GM13976 (cell line): ENCODE results near the gene EP400.

ENCODE experiments used
- DNase-seq: peaks from one replicate; pipeline ENCODE4 v3.0.0; 2012; ENCODE audit warnings: low spot score
- in situ Hi-C: fragments of 300-500 bp; cut with MboI; formaldehyde crosslinking; loops from one replicate; pipeline ENCODE4 v1.12.0; 2022; ENCODE audit warnings: low sequenced_read_pairs, mixed read lengths, inconsistent platforms; ENCODE audit not compliant: unreplicated experiment
- TF ChIP-seq, protein P1 (sequence below): IDR thresholded peaks from 2 replicates; pipeline ENCODE4 v1.5.1; 2012; ENCODE audit warnings: borderline replicate concordance, mild to moderate bottlenecking; ENCODE audit not compliant: insufficient read depth; ENCODE audit errors: extremely low read depth, missing control alignments, control extremely low read depth

EP400 gene

DNA sequence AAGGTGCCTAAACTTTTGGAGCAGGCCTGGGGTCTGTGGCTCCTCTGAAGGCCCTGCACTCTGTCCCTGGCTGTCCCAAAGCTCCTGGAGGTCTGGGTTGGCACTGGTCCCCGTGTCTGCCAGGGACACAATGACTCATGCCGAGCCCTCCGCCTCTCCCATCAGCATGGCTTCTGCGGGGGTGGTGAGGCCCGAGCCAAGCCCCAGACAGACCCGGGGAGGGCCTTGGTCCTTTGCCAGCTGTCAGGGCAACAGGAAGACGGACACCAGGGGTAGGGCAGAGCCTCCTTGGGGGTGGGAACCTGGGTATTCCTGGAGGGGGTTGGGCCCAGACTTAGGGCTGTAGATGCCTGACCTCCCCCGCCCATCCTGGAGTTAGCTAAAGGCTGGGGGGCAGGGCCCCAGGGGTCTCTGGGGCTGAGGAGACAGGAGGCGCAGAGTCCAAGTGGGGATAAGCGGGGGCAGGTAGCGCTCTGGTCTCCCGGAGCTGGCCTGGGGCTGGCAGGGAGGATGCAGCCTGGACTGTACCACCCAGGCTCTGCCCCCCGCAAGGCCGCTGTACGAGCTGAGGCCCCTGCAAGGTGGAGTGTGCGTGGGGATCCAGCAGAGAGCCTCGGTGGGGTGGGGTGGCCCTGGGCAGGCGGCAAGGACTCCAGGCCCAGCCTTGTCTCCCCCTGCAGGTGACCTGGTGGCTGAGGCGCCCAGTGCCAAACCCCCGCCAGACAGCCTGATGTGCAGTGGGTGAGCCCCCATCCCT, 37.0 kb upstream of the EP400 start:
- no peak for DNase-seq

DNA sequence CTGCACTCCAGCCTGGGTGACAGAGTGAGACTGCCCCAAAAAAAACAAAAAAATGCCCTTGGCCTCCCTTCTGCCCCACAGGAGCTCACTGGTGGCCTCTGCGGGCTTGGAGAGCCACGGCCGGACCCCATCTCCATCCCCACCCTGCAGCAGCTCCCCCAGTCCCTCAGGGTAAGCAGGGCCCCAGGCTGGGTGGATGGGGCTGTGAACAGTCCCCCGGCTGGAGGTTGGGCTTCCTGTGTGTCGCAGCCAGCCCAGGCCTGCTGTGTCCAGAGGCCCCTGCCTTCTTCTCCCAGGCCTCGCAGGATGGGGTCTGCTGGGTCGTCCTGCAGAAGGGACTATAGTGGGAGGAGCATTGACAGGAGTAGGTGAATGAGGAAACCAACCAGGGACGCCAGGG, 36.1 kb upstream of the EP400 start:
- in situ Hi-C loops, result no loop called here
- DNase-seq, result no peak
- TF ChIP-seq, protein P1, sequence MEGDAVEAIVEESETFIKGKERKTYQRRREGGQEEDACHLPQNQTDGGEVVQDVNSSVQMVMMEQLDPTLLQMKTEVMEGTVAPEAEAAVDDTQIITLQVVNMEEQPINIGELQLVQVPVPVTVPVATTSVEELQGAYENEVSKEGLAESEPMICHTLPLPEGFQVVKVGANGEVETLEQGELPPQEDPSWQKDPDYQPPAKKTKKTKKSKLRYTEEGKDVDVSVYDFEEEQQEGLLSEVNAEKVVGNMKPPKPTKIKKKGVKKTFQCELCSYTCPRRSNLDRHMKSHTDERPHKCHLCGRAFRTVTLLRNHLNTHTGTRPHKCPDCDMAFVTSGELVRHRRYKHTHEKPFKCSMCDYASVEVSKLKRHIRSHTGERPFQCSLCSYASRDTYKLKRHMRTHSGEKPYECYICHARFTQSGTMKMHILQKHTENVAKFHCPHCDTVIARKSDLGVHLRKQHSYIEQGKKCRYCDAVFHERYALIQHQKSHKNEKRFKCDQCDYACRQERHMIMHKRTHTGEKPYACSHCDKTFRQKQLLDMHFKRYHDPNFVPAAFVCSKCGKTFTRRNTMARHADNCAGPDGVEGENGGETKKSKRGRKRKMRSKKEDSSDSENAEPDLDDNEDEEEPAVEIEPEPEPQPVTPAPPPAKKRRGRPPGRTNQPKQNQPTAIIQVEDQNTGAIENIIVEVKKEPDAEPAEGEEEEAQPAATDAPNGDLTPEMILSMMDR, result no peak

More for the DNA sequence above, 37.0 kb upstream of the EP400 start:
- in situ Hi-C loops, result no loop called here
- TF ChIP-seq, protein P1, result no peak

DNA sequence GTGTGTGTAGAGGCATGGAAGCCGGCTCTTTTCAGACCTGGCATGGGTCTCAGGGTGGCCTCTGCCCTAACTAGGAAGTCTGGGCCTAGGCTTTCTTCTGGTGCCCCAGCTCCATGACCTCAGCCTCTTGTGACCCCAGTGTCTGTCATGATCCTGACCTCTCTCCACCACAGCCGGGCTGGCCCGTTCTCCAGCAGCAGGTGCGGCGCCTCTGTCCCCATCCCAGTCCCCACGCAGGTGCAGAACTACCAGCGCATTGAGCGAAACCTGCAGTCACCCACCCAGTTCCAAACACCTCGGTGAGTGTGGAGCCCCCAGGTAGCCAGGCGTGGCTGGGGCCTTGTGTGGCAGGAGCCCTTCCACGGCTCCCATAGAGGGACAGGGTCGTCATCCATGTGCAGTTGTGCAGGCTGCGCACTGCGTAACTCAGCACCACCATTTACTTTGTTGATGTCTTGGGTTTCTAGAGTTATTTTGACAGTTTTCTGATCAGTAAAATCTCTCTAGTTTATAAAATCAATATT, 35.5 kb upstream of the EP400 start:
- TF ChIP-seq, protein P1, result no peak
- DNase-seq, result no peak
- in situ Hi-C loops, result no loop called here

DNA sequence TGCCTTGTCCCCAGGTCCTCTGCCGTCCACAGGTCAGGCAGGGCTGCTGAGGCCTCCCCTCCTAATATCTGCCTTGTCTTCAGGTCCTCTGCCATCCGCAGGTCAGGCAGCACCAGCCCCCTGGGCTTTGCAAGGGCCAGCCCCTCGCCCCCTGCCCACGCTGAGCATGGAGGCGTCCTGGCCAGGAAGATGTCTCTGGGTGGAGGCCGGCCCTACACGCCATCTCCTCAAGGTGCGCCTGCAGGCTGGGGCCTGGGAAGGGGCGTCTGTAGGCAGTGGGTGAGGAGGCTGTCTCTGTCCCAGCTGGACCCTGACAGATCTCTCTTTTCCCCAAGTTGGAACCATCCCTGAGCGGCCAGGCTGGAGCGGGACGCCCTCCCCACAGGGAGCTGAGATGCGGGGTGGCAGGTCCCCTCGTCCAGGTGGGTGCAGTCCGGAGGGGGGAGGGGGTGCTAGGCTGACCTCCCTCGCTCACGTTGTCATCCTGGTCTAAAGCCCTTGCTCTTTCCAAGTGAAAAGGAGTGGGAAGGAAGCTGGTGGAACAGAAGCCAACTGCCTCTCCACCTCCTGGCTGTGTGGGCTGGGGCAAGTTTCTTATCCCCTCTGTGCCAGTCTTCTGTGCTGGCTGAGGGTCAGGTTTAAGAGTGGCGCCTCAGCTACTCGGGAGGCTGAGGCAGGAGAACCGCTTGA, 34.6 kb upstream of the EP400 start:
- DNase-seq, result no peak
- TF ChIP-seq, protein P1, result no peak
- in situ Hi-C loops, result no loop called here

DNA sequence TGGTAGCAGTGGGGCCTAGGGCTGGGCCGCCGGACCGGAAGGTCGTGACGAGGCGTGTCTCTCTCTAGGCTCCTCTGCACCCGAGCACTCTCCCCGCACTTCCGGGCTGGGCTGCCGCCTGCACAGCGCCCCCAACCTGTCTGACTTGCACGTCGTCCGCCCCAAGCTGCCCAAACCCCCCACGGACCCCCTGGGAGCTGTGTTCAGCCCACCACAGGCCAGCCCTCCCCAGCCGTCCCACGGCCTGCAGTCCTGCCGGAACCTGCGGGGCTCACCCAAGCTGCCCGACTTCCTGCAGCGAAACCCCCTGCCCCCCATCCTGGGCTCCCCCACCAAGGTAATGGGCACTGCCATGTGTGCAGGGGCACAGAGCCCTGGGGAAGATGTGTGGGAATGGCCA, 33.9 kb upstream of the EP400 start:
- in situ Hi-C loops, result no loop called here
- TF ChIP-seq, protein P1, result no peak
- DNase-seq, result no peak

DNA sequence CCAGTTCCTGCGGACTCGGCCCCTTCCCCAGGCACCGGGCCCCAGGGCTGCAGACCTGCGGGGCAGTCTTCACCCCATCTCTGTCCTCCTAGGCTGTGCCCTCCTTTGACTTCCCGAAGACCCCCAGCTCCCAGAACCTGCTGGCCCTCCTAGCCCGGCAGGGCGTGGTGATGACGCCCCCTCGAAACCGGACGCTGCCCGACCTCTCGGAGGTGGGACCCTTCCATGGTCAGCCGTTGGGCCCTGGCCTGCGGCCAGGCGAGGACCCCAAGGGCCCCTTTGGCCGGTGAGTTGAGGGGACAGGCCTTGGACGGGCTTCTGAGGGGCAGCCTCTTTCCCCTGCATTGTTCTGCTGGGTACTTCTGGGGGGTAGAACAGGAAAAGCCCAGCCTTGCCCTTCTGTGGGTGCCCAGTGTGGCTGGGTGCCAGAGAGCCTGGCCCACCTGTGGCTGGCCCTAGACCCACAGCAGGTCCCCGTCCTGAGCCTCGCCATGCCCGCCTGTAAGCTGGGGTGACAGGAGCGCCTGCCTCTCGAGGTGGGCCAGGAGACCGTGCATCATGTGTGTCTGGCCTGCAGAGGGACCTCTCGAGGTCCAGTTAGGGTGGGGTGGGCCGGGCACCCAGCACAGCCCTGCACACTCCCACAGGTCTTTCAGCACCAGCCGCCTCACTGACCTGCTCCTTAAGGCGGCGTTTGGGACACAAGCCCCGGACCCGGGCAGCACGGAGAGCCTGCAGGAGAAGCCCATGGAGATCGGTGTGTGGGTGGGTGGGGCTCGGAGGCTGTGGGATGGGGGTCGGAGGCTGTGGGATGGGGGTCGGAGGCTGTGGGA, 33.2 kb upstream of the EP400 start:
- TF ChIP-seq, protein P1, result no peak
- in situ Hi-C loops, result no loop called here
- no peak for DNase-seq
